Right atrium auricular region (tissue), 2 donors: Measurements from ENCODE around the gene C11orf68. TPM values are rescaled to one million over a fixed set of nuclear protein-coding genes. Genes with fewer than 3 reads are reported as not detected.

Experiments used
- DNase-seq: peaks from one replicate; pipeline ENCODE4 v3.0.0-alpha.2; 2019; ENCODE audit warnings: low spot score
- H3K27ac ChIP-seq, 2 donors: fragments of 200-600 bp; sonication (generic); 1 replicate in 1 of 2; 2 replicates in 1 of 2; pipeline ENCODE4 v1.5.1; 2016 to 2019
- H3K27me3 ChIP-seq, 2 donors: fragments of 200-600 bp; sonication (generic); one replicate each; pipeline versions ENCODE4 v1.5.1 to v1.6.0; 2017 to 2019
- H3K36me3 ChIP-seq: fragments of 200-600 bp; sonication (generic); one replicate; pipeline ENCODE4 v1.5.1; 2016
- H3K4me1 ChIP-seq, 2 donors: fragments of 200-600 bp; sonication (generic); one replicate each; pipeline versions ENCODE4 v1.5.1 to v1.6.0; 2017 to 2019
- H3K4me3 ChIP-seq, 2 donors: fragments of 200-600 bp; sonication (generic); 1 replicate in 1 of 2; 2 replicates in 1 of 2; pipeline ENCODE4 v1.5.1; 2017 to 2019; ENCODE audit warnings: mild to moderate bottlenecking in 1 of 2, moderate library complexity in 1 of 2
- H3K9me3 ChIP-seq, 2 donors: fragments of 200-600 bp; sonication (generic); one replicate each; pipeline ENCODE4 v1.5.1; 2019
- total RNA-seq, 2 donors: library from RNA; depleted of rRNA; stranded (reverse); fragments of >200 nt; gene quantifications; one replicate each; pipeline ENCODE4 v1.1.0, GENCODE V29; 2016
- TF ChIP-seq, protein P1 (sequence below), 2 donors: fragments of 200-600 bp; sonication (generic); IDR thresholded peaks; one replicate each; pipeline ENCODE4 v1.5.1; 2019; ENCODE audit warnings: antibody characterized with exemption in 2 of 2

Gene C11orf68
- total RNA-seq, 2 donors from 2014 or later, result 13.9 to 23.5 TPM

- Histone ChIP-seq H3K4me3 (no peak overlapping the region), H3K4me1 (peaks cover 0 to 38% of the 10 kb centered on the region in 2 donors), H3K9me3 (no peaks in the 10 kb centered on the region), H3K27me3 (no peaks in the 10 kb centered on the region), H3K36me3 (peaks cover 30% of the 10 kb centered on the region), H3K27ac (peak overlapping the region; percentile 22 to 33)
- TF ChIP-seq, protein P1, sequence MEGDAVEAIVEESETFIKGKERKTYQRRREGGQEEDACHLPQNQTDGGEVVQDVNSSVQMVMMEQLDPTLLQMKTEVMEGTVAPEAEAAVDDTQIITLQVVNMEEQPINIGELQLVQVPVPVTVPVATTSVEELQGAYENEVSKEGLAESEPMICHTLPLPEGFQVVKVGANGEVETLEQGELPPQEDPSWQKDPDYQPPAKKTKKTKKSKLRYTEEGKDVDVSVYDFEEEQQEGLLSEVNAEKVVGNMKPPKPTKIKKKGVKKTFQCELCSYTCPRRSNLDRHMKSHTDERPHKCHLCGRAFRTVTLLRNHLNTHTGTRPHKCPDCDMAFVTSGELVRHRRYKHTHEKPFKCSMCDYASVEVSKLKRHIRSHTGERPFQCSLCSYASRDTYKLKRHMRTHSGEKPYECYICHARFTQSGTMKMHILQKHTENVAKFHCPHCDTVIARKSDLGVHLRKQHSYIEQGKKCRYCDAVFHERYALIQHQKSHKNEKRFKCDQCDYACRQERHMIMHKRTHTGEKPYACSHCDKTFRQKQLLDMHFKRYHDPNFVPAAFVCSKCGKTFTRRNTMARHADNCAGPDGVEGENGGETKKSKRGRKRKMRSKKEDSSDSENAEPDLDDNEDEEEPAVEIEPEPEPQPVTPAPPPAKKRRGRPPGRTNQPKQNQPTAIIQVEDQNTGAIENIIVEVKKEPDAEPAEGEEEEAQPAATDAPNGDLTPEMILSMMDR (IDR thresholded peaks at IDR 0.05), result peak; percentile 96 to 98
- DNase-seq, result no peak
Measured at GRCh38 chr11:65884716-65885092, 34.2 kb downstream of the C11orf68 start.

GRCh38 chr11:65883786-65884715 lies 34.8 kb downstream of the C11orf68 start:
- H3K4me3 ChIP-seq, result no peak overlapping the region
- no peaks in the 10 kb centered on the region for H3K27me3 ChIP-seq
- peaks cover 0 to 31% of the 10 kb centered on the region in 2 donors for H3K4me1 ChIP-seq
- DNase-seq, result no peak
- TF ChIP-seq, protein P1 (IDR thresholded peaks at IDR 0.05), result no peak
- peaks cover 30% of the 10 kb centered on the region for H3K36me3 ChIP-seq
- H3K9me3 ChIP-seq, result no peaks in the 10 kb centered on the region
- no peak overlapping the region for H3K27ac ChIP-seq

- no peaks in the 10 kb centered on the region for H3K9me3 ChIP-seq
- TF ChIP-seq, protein P1 (IDR thresholded peaks at IDR 0.05), result no peak
- no peak for DNase-seq
- H3K27me3 ChIP-seq, result no peaks in the 10 kb centered on the region
- H3K36me3 ChIP-seq, result peaks cover 30% of the 10 kb centered on the region
- H3K4me3 ChIP-seq, result no peak overlapping the region
- no peak overlapping the region for H3K27ac ChIP-seq
- H3K4me1 ChIP-seq, result peaks cover 0 to 26% of the 10 kb centered on the region in 2 donors
Measured at GRCh38 chr11:65883058-65883761, 35.7 kb downstream of the C11orf68 start.

- no peak for DNase-seq
- no peaks in the 10 kb centered on the region for H3K27me3 ChIP-seq
Measured at GRCh38 chr11:65882120-65883057, 36.5 kb downstream of the C11orf68 start.

More at GRCh38 chr11:65882120-65883057, 36.5 kb downstream of the C11orf68 start:
- Histone ChIP-seq H3K9me3 (no peaks in the 10 kb centered on the region), H3K4me1 (peaks cover 0 to 19% of the 10 kb centered on the region in 2 donors), H3K4me3 (no peak overlapping the region), H3K27ac (no peak overlapping the region), H3K36me3 (peaks cover 30% of the 10 kb centered on the region)
- TF ChIP-seq, protein P1 (IDR thresholded peaks at IDR 0.05), result no peak
